CD1c-positive myeloid dendritic cell (primary cell): ENCODE data around the gene PARD3B.

Source experiments
- DNase-seq: peaks from one replicate; pipeline ENCODE4 v3.0.0-alpha.2; 2016; ENCODE audit errors: extremely low spot score

PARD3B gene

DNA sequence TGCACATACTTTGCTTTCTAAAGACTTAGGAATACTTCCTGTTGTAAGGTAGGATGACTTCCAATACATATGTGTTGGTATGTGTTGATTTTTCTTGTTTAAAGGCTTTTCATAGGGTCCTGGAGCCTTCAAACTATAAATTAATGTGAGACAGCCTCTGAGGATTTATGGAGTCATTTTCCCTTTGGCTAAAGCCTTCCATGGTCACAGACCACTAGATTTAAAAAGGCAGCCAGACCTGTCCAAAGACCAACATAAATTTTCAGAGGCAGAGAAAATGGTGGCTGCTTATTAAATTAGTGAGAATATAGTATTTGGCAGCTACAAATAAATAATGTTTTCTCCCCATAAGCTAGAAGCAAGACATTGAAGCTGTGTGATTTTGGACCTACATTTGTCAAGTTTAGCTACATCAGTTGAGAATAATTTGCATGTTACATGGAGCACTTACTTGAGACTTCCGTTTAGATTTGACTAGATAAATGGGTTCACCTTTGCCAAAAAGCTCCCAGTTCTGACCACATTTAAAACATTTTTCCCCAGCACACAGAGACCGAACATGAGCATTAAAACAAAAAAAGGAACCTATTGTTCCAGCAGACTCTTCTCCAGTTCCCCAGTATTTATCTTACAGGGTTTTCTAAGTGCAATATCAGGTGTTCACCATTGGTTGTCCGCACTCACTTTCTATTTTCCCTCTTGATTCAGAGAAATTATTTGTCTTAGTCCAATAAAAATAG, 402.9 kb downstream of the PARD3B start:
- DNase-seq = no peak

- no peak for DNase-seq
Observed at GRCh38 chr2:204948822-204949221, 403.5 kb downstream of the PARD3B start.

GRCh38 chr2:204950695-204951346, 405.5 kb downstream of the PARD3B start:
- no peak for DNase-seq

- no peak for DNase-seq
Observed at GRCh38 chr2:204958371-204958770, 413.1 kb downstream of the PARD3B start.

DNA sequence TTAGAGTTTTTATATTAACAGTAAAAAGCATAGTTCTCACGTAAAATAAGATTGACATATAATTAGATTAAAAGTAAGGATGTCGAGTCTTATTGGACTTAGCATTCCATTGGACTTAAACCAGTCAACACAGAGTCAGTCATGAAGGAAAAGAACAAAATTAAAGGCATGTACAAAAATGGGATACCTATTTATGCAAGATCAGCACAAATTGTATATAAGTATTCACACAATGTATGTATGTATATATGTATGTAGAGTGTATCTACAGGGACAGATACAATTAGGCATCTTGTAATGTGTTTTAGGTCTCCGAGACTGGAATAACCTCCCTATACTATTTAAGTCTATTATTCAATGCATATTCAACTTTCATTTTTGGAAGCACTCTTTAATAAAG, 419.1 kb downstream of the PARD3B start:
- DNase-seq = no peak

GRCh38 chr2:204966245-204966644, 421.0 kb downstream of the PARD3B start:
- no peak for DNase-seq

DNA sequence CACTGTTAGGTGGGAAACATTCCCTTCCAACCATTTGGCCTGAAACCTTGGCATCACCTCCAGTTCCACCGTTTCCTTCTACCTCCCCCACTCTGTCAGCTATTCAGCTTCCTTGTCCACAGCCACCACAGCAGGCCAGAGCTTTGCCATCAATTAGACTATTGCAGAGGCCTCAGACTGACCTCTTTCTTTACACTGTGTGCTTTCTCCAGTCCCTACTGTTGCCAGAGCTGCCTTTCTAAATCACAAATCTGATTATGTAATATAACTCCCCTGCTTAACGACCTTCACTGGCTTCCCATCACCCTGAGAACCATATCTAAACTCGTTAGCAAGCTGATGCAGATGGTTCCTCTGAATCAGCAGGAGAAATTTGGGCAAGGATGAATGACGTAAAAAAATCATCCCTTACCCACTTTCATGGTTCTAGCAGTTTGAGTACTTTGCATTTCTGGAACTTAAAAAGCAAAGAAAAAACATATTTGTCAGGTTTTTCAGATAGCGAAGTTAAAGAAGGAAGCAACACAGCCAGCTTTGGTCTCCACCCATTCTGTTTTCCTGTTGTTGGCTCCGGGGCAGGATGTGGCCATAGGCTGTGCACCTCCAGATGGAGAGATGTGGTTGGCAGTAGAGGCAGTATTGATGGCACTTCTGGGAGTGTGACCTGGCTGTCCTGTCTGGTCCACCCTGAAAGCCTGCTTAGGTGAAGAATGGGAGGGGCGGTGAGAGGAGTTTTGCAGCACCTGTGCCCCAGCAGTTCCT, 422.1 kb downstream of the PARD3B start:
- DNase-seq = no peak

DNA sequence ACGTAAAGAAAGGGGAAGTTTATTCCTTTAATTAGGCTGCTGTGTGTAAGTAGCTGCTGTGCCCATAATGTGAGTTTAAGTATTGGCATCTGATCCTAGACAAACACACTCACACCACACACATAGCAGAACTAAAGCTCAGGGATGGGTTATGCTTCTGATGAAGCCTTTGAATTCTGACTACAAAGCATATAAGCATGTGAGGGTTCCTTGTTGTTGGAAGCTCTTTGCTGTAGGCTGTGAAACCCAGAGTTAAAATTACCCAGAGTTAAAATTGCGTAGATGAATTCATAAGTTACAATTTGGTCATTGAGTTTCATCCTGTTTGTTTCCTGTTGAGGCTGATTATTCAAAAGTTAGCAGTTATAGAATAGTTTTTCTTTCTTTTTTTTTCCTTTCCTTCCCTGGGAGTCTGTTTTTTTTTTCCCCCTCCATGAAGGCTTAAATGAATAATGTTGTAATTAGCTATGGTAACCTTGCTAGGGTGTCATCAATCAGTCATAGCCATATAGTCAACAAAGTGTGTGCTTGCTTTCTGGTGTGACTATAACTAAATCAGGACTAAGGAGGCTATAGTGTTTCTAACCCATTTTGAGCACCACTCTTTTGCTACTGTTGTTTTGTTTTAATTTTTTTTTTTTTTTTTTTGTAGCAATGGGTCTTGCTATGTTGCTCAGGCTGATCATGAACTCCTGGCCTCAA, 426.1 kb downstream of the PARD3B start:
- no peak for DNase-seq

- no peak for DNase-seq
Observed at GRCh38 chr2:204972161-204972560, 426.9 kb downstream of the PARD3B start.

GRCh38 chr2:204972606-204973336, 427.5 kb downstream of the PARD3B start:
- no peak for DNase-seq

DNA sequence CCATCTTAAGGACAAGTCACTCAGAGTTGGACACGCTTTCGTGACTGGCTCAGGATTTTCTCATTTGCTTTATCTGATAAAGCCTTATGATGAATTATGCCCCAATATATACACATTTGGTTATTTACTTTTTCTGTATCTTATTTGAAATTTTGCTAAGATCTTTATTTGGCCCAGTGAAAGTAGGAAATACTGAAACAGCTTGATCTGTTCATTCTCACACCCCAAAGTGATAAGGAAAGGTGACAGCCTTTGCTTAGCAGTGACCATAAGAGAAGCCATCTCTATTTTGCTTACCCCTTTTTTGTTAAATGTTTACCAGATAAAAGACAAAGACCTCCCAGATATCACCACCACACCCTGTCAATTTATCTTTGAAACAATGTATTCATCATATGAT, 428.3 kb downstream of the PARD3B start:
- no peak for DNase-seq

DNA sequence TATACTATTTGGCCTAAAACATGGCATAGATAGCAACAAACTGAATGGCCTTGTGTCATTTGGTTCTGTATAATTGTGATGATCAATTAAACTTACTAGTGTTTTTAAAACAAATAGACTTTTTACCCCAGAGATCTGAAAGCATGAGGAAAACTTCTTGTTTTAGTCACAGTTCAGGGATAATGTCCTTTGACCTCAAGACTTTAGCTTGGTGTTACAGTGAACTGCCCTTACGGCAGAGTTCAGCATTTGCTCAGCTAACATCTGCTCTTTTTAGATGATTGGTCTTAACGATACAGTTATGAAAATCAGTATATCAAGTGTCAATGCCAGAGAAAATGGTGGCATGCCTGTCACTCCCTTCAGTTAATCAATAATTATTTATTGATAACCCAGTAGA, 429.2 kb downstream of the PARD3B start:
- DNase-seq = no peak

GRCh38 chr2:204977914-204978313, 432.6 kb downstream of the PARD3B start:
- no peak for DNase-seq

- no peak for DNase-seq
Observed at GRCh38 chr2:204982303-204982702, 437.0 kb downstream of the PARD3B start.

- no peak for DNase-seq
Observed at GRCh38 chr2:204984518-204984917, 439.2 kb downstream of the PARD3B start.

DNA sequence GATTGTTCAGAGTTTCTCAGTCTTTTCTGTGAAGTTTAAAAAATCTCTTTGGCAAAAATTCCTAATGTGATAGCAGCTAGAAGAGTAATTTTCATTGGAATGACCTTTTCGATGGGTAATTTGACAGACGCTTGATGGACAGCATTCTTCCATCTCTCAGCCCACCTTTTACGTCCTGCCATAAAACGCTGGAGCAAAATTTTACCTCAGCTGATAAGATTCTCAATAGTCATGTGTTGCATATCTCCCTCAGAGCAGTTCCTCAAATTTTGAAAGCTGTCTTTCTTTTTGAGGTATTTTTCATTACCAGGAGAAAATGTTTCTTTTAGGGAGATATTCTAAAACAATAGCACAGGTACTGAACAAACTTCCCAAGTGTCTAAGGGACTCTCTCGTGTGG, 441.4 kb downstream of the PARD3B start:
- no peak for DNase-seq

- no peak for DNase-seq
Observed at GRCh38 chr2:204988836-204989235, 443.6 kb downstream of the PARD3B start.

DNA sequence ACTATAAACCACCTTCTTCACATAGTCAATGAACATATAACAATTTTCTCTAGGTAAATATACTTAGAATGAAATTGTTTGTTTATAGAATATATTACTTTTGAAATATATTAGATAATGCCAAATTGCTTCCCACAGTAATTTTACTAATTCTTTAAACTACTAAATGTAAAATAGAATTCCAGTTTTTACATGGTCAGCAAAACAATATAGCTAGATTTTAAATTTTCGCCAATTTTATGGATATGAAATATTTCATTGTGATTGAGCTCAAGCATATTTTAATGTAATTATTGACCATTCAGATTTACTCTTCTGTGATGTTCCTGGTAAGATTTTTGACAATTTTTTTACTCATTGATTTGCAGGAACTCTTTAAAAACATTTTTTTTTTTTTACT, 444.6 kb downstream of the PARD3B start:
- DNase-seq = no peak

- DNase-seq = no peak
Observed at GRCh38 chr2:205001300-205001966, 456.2 kb downstream of the PARD3B start.

GRCh38 chr2:205002390-205002789, 457.1 kb downstream of the PARD3B start:
- no peak for DNase-seq

- no peak for DNase-seq
Observed at GRCh38 chr2:205003288-205003687, 458.0 kb downstream of the PARD3B start.
